Right forelimb (tissue), 1 donor: ENCODE data around the gene MTG2.

Experiments used
- DNase-seq: peaks from one replicate; pipeline ENCODE4 v3.0.0-alpha.2; 2018

Gene MTG2

GRCh38 chr20:62222972-62223371 is 40.1 kb downstream of the MTG2 start:
- no peak for DNase-seq

DNA sequence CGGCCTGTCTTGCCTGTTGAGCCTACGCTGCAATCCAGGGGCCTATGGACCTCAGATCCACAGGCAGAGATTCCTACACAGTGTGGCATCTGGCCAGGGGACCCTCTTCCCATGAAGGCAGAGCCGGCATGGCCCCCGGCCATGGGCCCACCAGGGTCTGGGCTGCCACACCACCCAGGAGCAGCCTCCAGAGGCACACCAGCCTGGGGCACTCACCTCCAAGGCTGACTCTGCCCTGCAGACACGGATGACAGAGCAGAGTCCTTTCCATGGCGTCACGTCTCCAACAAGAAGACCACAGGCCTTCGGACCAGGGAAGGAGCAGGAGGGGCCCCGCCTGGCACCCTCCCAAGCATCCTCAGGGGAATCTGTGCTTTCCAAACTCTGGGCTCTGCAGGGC is 40.7 kb downstream of the MTG2 start:
- DNase-seq: no peak

- DNase-seq: no peak
These were observed 41.5 kb downstream of the MTG2 start for GRCh38 chr20:62224113-62224855.

DNA sequence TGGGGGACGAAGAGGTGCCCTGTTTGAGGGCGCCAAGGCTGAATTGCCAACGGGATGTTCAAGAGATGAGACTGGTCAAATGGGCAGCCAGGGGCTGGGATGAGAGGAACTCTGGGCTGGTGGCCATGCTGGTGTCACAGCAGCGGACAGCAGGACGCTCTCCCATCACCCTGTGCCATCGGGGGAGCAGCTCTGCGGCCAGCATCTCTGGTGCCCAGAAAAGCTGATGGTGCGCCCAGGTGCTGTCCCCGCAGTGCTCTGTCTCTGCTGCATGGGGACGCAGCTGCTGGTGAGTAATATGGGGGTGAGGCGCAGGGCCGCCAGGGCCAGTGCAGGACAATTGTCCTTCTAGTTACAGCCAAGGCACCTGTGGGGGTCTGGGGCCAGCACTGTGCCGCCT is 42.2 kb downstream of the MTG2 start:
- no peak for DNase-seq

DNA sequence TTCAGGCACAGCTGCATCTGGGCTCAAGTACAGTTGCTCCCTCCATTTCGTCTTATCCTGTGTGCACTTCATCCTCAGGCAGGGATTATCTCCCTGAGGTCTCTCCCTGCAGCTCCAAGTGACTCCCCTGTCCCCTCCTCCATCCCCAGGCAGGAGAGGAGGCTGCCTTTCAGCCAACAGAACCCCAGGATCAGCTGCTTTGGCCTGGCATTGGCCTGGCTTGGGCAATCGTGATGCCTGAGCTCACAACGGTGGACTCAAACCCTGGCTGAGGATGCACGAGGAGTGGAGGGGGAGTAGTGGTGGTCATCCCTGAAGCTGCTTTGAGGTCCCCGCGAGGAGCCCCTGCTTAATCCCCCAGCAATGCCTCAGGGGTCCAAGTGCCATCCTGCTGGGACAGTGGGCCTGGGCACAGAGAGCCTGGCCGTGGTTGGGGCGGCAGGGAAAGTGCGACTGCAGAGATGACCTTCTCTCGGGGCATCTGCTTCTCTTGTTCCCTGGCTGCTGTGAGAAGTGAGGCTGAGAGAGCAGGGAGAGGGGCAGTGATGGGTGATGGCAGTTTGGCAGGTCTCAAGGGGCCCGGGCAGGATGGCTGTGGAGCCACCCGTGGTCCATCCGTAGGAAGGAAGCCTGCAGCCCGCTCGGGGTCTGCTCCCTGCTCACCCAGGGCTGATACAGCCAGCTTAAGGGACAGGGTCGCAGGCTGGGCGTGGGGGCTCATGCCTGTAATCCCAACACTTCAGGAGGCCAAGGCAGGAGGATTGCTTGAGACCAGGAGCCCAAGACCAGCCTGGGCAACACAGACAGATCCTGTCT is 43.2 kb downstream of the MTG2 start:
- no peak for DNase-seq

DNA sequence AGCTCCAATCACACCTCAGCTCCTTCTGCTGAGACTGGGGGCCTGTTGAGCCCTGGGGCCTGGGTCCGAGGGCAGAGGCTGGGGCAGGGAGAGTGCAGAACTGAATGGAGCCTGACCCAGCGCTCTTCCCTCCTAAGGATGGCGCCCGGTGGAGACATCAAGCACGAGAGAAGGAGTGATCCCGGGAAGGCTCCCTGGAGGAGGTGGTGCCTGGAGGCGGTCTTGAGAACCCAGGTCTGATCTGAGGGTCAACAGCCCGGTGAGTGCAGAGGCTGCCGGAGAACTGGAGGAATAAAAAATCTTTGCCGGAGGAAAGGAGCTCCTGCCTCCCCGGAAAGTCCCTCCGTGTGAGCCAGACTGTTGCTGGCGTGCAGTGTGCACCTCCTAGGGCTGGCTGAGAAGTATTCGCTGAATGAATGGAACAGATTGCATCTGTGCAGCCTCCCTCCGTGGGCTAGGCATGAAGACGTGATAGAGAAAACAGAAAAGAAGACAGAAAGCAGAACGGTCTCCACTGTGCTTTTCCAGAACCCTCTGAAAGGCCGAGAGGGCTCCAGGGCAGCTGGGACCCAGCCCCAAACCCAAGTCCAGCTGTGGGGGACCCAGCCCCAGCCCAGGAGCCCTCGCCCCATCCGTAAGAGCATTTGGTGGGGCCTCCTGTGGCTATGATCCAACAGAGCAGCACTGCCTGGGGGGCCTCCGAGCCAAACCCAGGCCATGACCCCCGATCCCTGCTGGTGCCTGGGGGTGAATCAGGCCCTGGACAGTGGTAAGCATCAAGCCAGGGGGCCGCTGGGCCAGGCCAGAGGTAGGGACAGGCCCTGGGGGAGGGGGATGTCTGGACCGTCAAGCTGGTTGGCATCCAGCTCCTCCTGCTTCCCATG is 44.1 kb downstream of the MTG2 start:
- no peak for DNase-seq

DNA sequence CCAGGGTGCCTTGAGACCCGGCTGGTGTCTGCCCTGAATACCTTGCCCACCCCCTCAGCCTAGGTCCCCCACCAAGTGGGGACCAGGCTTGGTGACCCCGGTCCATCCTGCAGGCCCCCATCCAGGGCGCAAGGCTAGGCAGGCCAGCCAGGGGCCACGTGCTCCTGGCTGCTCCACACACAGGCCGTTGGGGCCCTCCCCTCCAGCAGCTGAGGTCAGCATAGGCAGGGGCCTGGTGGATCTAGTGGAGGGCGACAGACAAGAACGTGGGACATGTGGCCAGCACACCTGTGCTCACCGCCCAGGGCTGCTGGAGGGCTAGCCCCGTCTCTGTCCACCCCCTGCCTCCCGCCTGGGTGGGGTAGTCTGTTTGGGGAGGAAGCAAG is 44.8 kb downstream of the MTG2 start:
- DNase-seq: no peak

- no peak for DNase-seq
These were observed 45.4 kb downstream of the MTG2 start for GRCh38 chr20:62227977-62228958.

DNA sequence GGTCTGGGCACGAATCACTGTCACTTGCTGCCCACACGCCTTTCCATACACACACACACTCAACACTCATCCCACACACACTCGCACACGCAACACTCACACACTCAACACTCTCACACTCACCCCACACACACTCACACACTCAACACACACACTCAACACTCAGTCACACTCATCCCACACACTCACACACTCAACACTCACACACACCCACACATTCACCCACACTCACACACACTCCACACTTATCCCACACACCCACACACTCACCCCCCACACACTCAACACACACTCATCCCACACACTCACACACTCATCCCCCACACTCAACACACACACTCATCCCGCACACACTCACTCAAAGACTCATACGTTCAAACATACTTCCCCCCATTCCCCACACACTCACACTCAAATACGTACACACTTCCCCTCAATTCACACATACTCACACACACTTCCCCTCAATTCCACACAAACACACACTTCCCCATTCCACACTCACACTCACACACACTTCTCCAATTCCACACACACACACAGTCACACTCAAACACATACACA is 46.2 kb downstream of the MTG2 start:
- no peak for DNase-seq

- DNase-seq: no peak
These were observed 46.8 kb downstream of the MTG2 start for GRCh38 chr20:62229667-62230066.

GRCh38 chr20:62230276-62230675 is 47.4 kb downstream of the MTG2 start:
- DNase-seq: no peak

DNA sequence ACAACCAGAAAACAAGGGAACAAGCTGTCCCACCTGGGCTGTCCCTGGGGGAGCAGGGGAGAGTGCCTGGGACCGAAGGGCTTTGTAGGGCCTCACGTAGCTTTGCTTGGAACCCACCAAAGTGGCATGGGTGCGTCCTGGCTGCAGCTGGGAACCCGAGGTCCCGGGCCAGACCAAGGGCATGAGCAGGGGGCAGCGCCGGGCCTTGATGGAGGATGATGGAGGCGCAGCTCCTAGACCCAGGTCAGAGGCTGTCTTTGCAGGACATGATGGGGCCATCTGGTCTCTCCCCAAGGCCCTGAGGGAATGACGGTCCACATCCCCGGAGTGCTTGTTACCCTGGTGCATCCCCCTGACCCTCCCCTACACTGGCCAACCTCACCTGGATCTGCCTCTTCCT is 47.9 kb downstream of the MTG2 start:
- DNase-seq: no peak

DNA sequence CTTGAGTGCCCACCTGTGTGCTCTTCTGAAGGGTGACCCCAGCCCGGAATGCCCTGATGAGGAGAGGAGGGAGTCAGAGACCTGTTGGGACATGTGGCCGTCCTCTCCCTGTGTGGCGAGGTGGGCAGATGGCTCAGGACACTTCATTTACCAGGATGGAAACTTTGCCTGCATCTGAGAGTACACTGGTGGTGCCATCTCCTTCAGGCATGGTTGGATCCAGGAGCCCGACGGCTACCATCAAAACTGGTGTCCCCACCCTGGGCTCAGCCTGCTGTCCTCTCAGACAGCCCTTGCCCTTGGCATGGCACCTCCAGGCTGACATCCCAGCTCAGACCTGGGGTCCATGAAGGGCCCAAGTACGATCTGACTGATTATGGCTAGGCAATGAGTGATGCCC is 48.5 kb downstream of the MTG2 start:
- DNase-seq: no peak

DNA sequence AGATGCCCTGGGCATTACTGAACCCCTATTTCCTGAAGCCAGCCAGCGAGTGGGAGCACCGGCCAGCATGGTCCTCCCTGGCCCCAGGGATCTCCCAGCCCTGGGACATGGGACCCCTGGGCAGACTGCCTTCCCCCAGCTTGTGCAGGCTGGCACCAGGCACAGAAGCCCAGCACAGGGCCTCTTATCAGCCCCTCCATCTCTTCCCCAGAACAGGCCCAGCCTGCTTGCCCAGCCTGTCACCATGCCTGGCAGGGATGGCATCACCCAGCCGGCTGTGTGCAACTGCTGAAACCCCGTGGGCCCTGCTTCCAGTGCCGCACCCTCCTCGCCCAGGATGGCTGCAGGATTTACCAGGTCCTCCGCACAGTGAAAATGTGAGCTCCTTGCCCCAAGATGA is 49.4 kb downstream of the MTG2 start:
- no peak for DNase-seq

DNA sequence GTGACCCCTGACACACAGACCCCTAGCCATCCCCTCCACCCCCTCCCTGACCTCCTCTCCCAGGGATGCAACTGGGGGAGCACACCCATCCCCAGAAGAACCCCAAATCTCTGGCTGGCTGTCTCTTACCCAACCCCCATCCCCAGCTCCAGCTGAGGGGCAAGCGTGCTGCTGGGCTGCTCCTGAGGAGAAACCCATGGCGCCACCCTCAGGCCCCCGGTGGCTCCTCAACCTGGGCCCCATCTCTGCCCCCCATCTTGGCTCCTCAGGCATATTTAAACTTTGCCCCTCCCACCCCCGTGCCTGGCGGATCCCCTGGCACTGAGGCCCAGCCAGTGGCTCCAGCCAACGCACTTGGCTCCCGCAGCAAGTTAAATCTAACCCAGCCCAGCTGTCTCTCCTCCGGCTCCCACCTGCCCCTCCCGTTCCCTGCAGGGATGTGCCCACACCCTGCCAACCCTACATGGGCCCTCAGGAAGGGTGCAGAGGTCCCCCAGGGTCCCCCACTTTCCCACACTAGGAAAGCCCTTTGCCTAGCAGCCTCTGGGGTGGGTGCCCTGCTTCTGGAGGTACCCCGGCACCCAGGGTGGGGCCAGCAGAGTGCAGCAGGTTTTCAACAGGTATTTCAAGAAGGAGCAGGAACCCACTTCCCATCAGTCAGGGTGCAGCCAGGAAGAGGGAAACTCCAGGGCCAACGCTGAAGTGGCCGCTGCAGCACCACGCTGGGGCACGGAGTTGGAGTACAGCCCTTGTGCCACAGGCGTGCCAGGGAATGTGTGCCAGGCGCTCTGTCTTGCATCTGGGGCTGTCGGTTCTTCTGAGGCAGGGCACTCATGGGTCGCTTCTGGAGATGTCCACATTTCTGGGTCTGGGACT is 50.2 kb downstream of the MTG2 start:
- no peak for DNase-seq

- no peak for DNase-seq
These were observed 50.9 kb downstream of the MTG2 start for GRCh38 chr20:62233684-62234083.

DNA sequence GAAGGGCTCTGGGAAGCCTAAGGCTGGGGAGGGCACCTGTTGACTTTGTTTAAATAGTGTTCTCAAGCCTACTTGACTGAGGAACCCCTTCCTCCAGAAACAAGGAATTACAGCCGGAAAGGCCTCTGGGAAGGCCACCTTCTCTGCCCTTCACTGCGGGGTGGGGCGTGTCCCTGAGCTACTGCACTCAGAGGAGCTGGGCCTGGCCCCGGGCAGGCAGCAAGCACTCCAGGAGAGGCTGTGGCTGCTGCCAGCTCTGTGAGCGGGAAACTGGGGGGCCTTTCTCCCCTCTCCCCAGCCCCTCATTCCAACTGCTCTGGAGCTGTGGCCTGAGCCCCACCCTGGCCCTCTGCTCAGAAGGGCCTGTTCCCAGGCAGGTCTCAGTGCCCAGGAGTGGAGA is 51.5 kb downstream of the MTG2 start:
- no peak for DNase-seq

DNA sequence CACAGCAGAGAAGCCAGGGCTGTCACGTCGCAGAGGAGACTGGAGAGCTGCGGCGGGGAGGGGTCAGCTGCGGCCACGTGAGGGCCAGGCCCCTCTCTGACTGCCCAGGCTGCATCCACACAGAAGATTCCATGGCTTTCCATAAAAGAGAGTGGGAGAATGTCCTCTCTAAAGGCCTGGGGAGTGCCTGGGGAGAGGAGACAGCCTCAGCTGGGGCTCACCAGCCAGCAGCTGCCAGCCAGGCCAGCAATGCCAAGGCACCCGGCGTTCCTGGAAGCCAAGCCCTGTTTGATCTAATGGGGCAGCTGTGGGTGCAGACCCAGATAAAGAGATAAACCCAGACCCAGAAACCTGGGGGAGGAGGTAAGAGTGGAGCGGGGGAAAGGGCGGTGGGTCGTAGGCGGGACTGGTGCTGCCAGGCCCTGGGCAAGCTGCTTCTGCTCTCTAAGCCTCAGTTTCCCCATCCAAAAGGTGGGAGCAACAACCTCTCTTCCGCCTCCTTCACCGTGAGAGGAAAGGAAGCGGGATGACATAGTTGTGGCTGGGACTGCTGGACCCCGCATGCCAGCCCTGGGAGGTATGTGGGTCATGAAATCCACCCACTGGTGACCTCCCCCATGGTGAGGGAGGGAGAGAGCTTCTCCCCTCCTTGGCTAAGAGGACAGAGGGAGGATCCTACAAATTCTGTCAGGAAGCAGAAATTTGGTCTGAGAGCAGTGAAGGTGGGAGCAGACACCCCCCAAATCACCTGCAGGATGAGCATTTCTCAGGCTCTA is 52.4 kb downstream of the MTG2 start:
- no peak for DNase-seq

DNA sequence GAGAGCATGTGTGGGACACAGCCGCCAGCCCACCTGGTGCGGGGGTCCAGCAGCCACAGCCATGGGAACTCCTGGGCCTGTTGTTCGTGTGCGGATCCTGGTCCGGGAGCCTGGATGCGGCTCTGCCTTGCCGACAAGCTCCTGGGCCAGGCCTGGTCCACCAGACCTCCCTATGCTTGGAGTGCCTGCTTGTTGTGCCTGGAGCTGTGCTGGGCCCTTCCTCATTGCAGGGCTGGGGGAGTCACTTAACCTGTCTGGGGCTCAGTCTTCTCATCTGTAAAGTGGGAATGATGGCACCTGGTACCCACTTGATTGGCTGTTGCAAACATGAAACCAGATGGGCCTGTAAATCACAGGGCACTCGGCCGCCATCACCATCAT is 52.9 kb downstream of the MTG2 start:
- DNase-seq: no peak

GRCh38 chr20:62236200-62236599 is 53.4 kb downstream of the MTG2 start:
- DNase-seq: no peak
